ENCODE data around the gene UTF1.

UTF1 gene

DNA sequence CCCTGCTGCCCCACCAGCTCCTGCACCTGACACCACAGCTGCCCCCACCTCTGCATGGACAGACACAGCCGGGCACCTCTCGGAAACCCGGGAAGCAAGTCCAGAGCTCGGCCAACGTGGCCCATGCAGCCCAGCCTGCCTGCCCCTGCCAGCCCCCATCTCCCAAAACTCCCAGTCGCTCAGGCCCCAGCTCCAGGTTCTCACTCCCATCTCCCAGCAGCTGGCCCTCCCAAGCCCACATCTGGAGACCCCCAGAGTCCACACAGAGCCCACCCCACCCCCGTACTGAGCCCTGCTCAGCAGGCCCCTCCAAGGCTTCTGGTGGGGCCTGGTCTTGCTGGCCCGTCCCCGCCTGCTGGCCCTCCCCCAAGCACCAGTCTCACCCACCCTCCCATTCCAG, 32.2 kb upstream of the UTF1 start:
- no peak overlapping the region for H2BK120ac ChIP-seq (ENCODE audit: insufficient read depth, low read length, poor library complexity)
- no peak overlapping the region for H4K8ac ChIP-seq (ENCODE audit: low read depth, low read length)
- no peak overlapping the region for H3K4me3 ChIP-seq (ENCODE audit: low read depth, low read length)
- H2AFZ ChIP-seq (ENCODE audit: insufficient read depth, low read length, poor library complexity) = no peak overlapping the region
- H3K4me1 ChIP-seq (ENCODE audit: control insufficient read depth in 1 of 2, insufficient read depth in 2 of 2, low read length in 2 of 2) = no peaks in the 10 kb centered on the region
- no peak overlapping the region for H3K27ac ChIP-seq (ENCODE audit: low read depth, low read length)
- no peak overlapping the region for H4K91ac ChIP-seq (ENCODE audit: low read depth, low read length)
- H2AK5ac ChIP-seq (ENCODE audit: low read length) = no peak overlapping the region
- no peak overlapping the region for H3K23ac ChIP-seq (ENCODE audit: low read length)
- no peak overlapping the region for H3K9ac ChIP-seq (ENCODE audit: low read length)
- H2BK12ac ChIP-seq (ENCODE audit: low read length) = no peak overlapping the region
- no CpG with 5 or more reads among the region's 9 CpGs for WGBS (ENCODE audit: extremely low coverage, insufficient coverage, insufficient read length)
- no peaks in the 10 kb centered on the region for H3K36me3 ChIP-seq (ENCODE audit: control insufficient read depth in 1 of 2, insufficient read depth in 2 of 2, low read length in 2 of 2)
- no peak overlapping the region for H3K14ac ChIP-seq (ENCODE audit: low read length)
- no peak for DNase-seq
- no peaks in the 10 kb centered on the region for H3K79me1 ChIP-seq (ENCODE audit: low read length)
- H3K27me3 ChIP-seq (ENCODE audit: insufficient read depth, low read length) = no peaks in the 10 kb centered on the region
- no peak overlapping the region for H3K4me2 ChIP-seq (ENCODE audit: low read length)
- H4K12ac ChIP-seq (ENCODE audit: low read depth, low read length) = no peak overlapping the region
- H3K9me3 ChIP-seq (ENCODE audit: insufficient read depth, low read depth, low read length) = peaks cover 5% of the 10 kb centered on the region
- H2BK5ac ChIP-seq (ENCODE audit: low read depth, low read length, poor library complexity) = no peak overlapping the region
- H3K18ac ChIP-seq (ENCODE audit: low read length) = no peak overlapping the region
- H3K79me2 ChIP-seq (ENCODE audit: control insufficient read depth, insufficient read depth, low read length, poor library complexity) = no peaks in the 10 kb centered on the region
- H3K4ac ChIP-seq (ENCODE audit: low read depth, low read length) = no peak overlapping the region

DNA sequence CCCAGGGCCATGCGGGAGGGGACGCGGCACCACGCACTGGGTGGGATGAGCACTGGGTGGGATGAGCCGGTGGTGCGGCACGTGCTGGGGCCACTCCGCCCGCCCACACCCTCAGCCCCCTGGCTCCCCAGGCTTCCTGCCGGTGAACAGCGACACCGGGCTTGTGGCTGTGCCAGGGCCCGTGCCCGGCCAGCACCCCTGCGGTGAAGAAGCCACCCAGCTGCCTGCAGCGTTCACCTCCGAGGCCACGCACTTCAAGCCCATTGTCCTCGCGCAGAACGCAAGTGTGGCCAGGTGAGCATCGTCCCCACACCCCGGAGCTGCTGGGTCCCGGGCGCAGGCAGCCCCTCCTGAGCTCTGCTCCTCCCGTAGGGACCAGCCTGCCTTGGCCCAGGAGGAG, 31.8 kb upstream of the UTF1 start:
- H3K9me3 ChIP-seq (ENCODE audit: insufficient read depth, low read depth, low read length) = peaks cover 5% of the 10 kb centered on the region
- no peak overlapping the region for H2BK120ac ChIP-seq (ENCODE audit: insufficient read depth, low read length, poor library complexity)
- no CpG with 5 or more reads among the region's 26 CpGs for WGBS (ENCODE audit: extremely low coverage, insufficient coverage, insufficient read length)
- H2BK5ac ChIP-seq (ENCODE audit: low read depth, low read length, poor library complexity) = no peak overlapping the region
- H3K79me2 ChIP-seq (ENCODE audit: control insufficient read depth, insufficient read depth, low read length, poor library complexity) = no peaks in the 10 kb centered on the region
- no peak overlapping the region for H3K9ac ChIP-seq (ENCODE audit: low read length)
- no peak overlapping the region for H3K4me3 ChIP-seq (ENCODE audit: low read depth, low read length)
- no peaks in the 10 kb centered on the region for H3K79me1 ChIP-seq (ENCODE audit: low read length)
- H3K18ac ChIP-seq (ENCODE audit: low read length) = no peak overlapping the region
- H4K12ac ChIP-seq (ENCODE audit: low read depth, low read length) = no peak overlapping the region
- no peak overlapping the region for H3K23ac ChIP-seq (ENCODE audit: low read length)
- no peak overlapping the region for H3K27ac ChIP-seq (ENCODE audit: low read depth, low read length)
- no peak overlapping the region for H3K4me2 ChIP-seq (ENCODE audit: low read length)
- H2AFZ ChIP-seq (ENCODE audit: insufficient read depth, low read length, poor library complexity) = no peak overlapping the region
- H3K14ac ChIP-seq (ENCODE audit: low read length) = no peak overlapping the region
- no peak for DNase-seq
- no peak overlapping the region for H2BK12ac ChIP-seq (ENCODE audit: low read length)
- H3K4ac ChIP-seq (ENCODE audit: low read depth, low read length) = no peak overlapping the region
- no peak overlapping the region for H4K8ac ChIP-seq (ENCODE audit: low read depth, low read length)
- no peak overlapping the region for H2AK5ac ChIP-seq (ENCODE audit: low read length)
- H4K91ac ChIP-seq (ENCODE audit: low read depth, low read length) = no peak overlapping the region
- H3K36me3 ChIP-seq (ENCODE audit: control insufficient read depth in 1 of 2, insufficient read depth in 2 of 2, low read length in 2 of 2) = no peaks in the 10 kb centered on the region
- H3K27me3 ChIP-seq (ENCODE audit: insufficient read depth, low read length) = no peaks in the 10 kb centered on the region
- H3K4me1 ChIP-seq (ENCODE audit: control insufficient read depth in 1 of 2, insufficient read depth in 2 of 2, low read length in 2 of 2) = no peaks in the 10 kb centered on the region

DNA sequence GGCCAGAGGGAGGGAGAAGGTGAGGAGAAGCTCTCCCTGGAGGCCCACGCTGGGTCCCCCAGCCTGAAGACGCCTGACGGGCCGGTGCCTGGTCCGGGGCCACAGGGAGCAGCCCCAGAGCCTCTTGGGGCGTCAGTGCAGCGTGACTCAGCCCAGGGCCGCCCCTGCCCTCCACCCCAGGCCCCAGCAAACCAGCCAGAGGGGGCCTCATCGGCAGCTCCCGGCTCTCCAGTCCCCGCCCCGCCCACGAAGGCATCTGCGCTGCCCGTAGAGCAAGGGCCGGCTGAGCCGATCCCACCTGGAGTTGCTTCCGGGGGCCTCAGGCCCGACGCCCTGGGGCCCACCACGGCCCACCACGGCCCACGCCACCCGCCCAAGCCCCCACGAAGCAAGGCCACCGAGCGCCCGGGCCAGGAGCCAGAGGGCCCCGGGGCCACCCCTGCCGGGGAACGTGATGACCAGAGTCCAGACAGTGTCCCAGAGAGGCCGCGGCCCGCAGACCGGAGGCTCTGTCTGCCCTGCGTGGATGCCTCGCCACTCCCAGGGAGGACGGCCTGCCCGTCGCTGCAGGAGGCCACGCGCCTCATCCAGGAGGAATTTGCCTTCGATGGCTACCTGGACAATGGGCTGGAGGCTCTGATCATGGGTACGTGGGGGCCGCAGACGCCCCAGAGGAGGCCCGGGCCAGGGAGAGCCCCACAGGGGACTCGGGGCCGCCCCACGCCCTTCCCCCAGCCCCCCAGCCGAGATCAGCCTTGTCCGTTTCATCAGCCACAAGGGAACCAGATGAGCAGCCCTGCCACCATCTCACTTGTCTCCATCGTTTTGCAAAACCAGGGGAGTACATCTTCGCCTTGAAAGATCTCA, 31.2 kb upstream of the UTF1 start:
- Histone ChIP-seq H3K36me3 (ENCODE audit: control insufficient read depth in 1 of 2, insufficient read depth in 2 of 2, low read length in 2 of 2) (no peaks in the 10 kb centered on the region), H4K8ac (ENCODE audit: low read depth, low read length) (no peak overlapping the region), H3K23ac (ENCODE audit: low read length) (no peak overlapping the region), H2AK5ac (ENCODE audit: low read length) (no peak overlapping the region), H3K18ac (ENCODE audit: low read length) (no peak overlapping the region), H3K79me1 (ENCODE audit: low read length) (no peaks in the 10 kb centered on the region), H2BK120ac (ENCODE audit: insufficient read depth, low read length, poor library complexity) (no peak overlapping the region), H2AFZ (ENCODE audit: insufficient read depth, low read length, poor library complexity) (no peak overlapping the region), H3K4ac (ENCODE audit: low read depth, low read length) (no peak overlapping the region), H2BK5ac (ENCODE audit: low read depth, low read length, poor library complexity) (no peak overlapping the region), H3K4me1 (ENCODE audit: control insufficient read depth in 1 of 2, insufficient read depth in 2 of 2, low read length in 2 of 2) (no peaks in the 10 kb centered on the region), H3K4me2 (ENCODE audit: low read length) (no peak overlapping the region), H3K79me2 (ENCODE audit: control insufficient read depth, insufficient read depth, low read length, poor library complexity) (no peaks in the 10 kb centered on the region), H3K27me3 (ENCODE audit: insufficient read depth, low read length) (no peaks in the 10 kb centered on the region), H3K27ac (ENCODE audit: low read depth, low read length) (no peak overlapping the region), H2BK12ac (ENCODE audit: low read length) (no peak overlapping the region), H4K91ac (ENCODE audit: low read depth, low read length) (no peak overlapping the region), H4K12ac (ENCODE audit: low read depth, low read length) (no peak overlapping the region), H3K14ac (ENCODE audit: low read length) (no peak overlapping the region), H3K9ac (ENCODE audit: low read length) (no peak overlapping the region), H3K4me3 (ENCODE audit: low read depth, low read length) (no peak overlapping the region), H3K9me3 (ENCODE audit: insufficient read depth, low read depth, low read length) (peaks cover 5% of the 10 kb centered on the region)
- DNase-seq = no peak
- WGBS (ENCODE audit: extremely low coverage, insufficient coverage, insufficient read length) = no CpG with 5 or more reads among the region's 54 CpGs

DNA sequence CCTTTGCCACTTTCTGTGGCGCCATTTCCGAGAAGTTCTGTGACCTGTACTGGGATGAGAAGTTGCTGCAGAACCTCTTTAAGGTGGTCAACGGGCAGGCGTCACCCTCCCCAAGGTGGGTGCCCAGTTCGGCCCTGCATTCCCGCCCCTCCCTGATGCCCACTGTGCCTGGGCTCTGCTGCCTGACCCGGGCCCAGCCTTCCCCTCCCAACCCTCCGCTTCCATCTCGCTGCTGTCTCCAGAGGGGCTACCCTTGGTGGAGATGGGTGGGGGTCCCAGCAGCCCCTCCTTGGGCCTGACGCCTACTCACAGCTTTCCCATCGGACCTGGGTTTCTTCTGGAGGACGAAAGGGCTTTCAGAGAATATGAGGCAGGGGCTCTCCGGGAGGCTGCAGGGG, 30.5 kb upstream of the UTF1 start:
- WGBS (ENCODE audit: extremely low coverage, insufficient coverage, insufficient read length) = no CpG with 5 or more reads among the region's 13 CpGs

More for the DNA sequence above, 30.5 kb upstream of the UTF1 start:
- Histone ChIP-seq H3K27me3 (ENCODE audit: insufficient read depth, low read length) (no peaks in the 10 kb centered on the region), H2BK5ac (ENCODE audit: low read depth, low read length, poor library complexity) (no peak overlapping the region), H4K8ac (ENCODE audit: low read depth, low read length) (no peak overlapping the region), H3K36me3 (ENCODE audit: control insufficient read depth in 1 of 2, insufficient read depth in 2 of 2, low read length in 2 of 2) (no peaks in the 10 kb centered on the region), H4K12ac (ENCODE audit: low read depth, low read length) (no peak overlapping the region), H3K18ac (ENCODE audit: low read length) (no peak overlapping the region), H2BK120ac (ENCODE audit: insufficient read depth, low read length, poor library complexity) (no peak overlapping the region), H3K27ac (ENCODE audit: low read depth, low read length) (no peak overlapping the region), H3K4me2 (ENCODE audit: low read length) (no peak overlapping the region), H3K14ac (ENCODE audit: low read length) (no peak overlapping the region), H4K91ac (ENCODE audit: low read depth, low read length) (no peak overlapping the region), H3K23ac (ENCODE audit: low read length) (no peak overlapping the region), H3K4me1 (ENCODE audit: control insufficient read depth in 1 of 2, insufficient read depth in 2 of 2, low read length in 2 of 2) (no peaks in the 10 kb centered on the region), H3K79me1 (ENCODE audit: low read length) (no peaks in the 10 kb centered on the region), H2AFZ (ENCODE audit: insufficient read depth, low read length, poor library complexity) (no peak overlapping the region), H3K4ac (ENCODE audit: low read depth, low read length) (no peak overlapping the region), H3K79me2 (ENCODE audit: control insufficient read depth, insufficient read depth, low read length, poor library complexity) (no peaks in the 10 kb centered on the region), H2AK5ac (ENCODE audit: low read length) (no peak overlapping the region), H3K9me3 (ENCODE audit: insufficient read depth, low read depth, low read length) (peaks cover 5% of the 10 kb centered on the region), H3K9ac (ENCODE audit: low read length) (no peak overlapping the region), H2BK12ac (ENCODE audit: low read length) (no peak overlapping the region), H3K4me3 (ENCODE audit: low read depth, low read length) (no peak overlapping the region)
- no peak for DNase-seq
